NCI-H1694 treated with DMSO at 0.1 percent for 48 hours (cell line): ENCODE results near the gene VEGFD.
A peak's percentile ranks its signal among the peaks of the same experiment; 100 is the strongest.

ENCODE experiments used
- DNase-seq: peaks from one replicate; lab custom pipeline; 2025; lab: John Stamatoyannopoulos, UW

VEGFD gene

DNA sequence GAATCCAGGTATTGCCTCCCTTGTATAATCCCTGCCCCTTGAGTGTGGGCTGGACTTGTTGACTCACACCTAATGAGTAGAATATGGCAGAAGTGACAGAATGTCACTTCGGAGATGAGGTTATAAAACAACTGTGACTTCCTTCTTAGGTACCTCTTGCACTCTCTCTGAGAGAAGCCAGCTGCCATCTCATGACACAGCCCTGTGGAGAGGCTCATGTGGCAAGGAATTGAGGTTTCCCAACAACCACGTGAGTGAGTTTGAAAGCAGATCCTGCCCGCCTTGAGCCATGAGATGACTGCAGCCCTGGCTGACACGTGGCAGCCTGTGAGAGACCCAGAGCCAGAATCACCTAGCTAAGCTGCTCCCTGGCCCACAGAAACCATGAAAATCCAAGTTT lies 82.3 kb downstream of the VEGFD start:
- no peak for DNase-seq

GRCh38 chrX:15299941-15300851 lies 84.0 kb downstream of the VEGFD start:
- peak; percentile 3 for DNase-seq

DNA sequence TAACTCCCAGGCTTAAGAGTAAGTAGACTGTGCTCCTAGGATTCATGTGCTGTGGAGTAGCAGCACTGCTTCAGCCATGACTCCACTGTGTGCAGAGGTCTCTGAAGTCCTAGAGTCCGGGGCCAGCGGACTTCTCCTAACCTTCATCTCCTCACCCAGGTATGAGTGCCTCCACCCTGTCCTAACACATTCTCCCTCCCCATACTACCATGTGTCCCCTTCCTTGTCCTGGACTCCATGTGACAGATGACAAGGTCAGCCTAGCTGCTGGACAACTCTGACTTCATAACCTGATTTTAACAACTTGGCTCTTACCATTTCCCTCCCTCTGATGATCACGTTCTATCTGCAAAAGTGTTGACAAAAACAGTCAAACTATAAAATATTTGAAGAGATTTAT lies 85.4 kb downstream of the VEGFD start:
- no peak for DNase-seq

DNA sequence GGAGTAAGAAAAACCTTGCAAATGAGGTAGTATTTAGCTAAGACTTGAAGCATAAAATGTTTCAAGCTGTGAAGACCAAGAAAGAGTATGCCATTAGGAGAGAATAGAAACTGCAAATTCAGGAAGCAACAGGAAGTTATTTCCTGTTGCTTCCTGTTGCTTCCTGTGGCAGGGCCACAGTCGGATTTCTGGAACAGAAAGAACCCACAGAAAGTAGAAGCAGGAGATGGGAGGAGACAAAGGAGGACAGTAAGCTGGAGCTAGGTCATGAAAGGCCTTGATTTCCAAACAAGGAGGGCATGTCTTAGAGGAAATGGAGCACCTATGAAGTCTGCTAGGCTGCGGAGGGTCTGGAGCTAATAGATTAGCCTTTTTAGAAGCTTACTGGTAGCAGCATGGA lies 86.0 kb downstream of the VEGFD start:
- DNase-seq, result no peak
